GM19239 (cell line): ENCODE data around the gene RUVBL1.

Source experiments
- DNase-seq: peaks from one replicate; pipeline ENCODE4 v3.0.0; 2011; ENCODE audit warnings: low spot score; ENCODE audit not compliant: insufficient read length
- FAIRE-seq: peaks from 2 replicates; lab custom pipeline; 2011; peaks lifted over from hg19 to GRCh38; lab: Jason Lieb, UNC

RUVBL1 gene

GRCh38 chr3:128084675-128085021 lies 39.0 kb downstream of the RUVBL1 start:
- no peak for FAIRE-seq

GRCh38 chr3:128083980-128084674 lies 39.5 kb downstream of the RUVBL1 start:
- FAIRE-seq (no peak), DNase-seq (no peak)

More at GRCh38 chr3:128084675-128085021, 39.0 kb downstream of the RUVBL1 start:
- no peak for DNase-seq

- no peak for FAIRE-seq
These were observed 40.2 kb downstream of the RUVBL1 start for GRCh38 chr3:128083396-128083795.

DNA sequence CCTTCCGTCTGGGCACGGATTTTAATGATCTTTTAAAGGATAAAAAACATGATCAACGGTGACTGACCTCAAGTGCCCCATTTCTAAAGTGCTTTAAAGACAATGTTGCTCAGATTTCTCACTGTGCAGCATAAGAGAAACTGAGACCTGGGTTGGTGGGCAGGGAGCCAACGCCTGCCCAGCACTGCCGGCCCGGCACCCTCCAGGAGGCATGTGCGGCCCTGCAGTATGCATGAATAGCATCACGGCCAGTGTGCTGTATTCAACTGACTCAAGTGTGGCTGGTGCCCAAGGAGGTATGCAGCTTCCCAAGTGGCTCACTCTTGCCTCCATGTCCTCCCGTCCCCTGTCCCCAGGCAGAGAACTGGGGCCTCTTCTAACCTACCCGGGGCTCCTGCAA lies 41.1 kb downstream of the RUVBL1 start:
- FAIRE-seq (no peak), DNase-seq (no peak)

More at GRCh38 chr3:128083396-128083795, 40.2 kb downstream of the RUVBL1 start:
- DNase-seq: no peak

- DNase-seq: no peak
- FAIRE-seq: no peak
These were observed 41.8 kb downstream of the RUVBL1 start for GRCh38 chr3:128081846-128082245.

GRCh38 chr3:128081226-128081625 lies 42.4 kb downstream of the RUVBL1 start:
- FAIRE-seq (no peak), DNase-seq (no peak)

DNA sequence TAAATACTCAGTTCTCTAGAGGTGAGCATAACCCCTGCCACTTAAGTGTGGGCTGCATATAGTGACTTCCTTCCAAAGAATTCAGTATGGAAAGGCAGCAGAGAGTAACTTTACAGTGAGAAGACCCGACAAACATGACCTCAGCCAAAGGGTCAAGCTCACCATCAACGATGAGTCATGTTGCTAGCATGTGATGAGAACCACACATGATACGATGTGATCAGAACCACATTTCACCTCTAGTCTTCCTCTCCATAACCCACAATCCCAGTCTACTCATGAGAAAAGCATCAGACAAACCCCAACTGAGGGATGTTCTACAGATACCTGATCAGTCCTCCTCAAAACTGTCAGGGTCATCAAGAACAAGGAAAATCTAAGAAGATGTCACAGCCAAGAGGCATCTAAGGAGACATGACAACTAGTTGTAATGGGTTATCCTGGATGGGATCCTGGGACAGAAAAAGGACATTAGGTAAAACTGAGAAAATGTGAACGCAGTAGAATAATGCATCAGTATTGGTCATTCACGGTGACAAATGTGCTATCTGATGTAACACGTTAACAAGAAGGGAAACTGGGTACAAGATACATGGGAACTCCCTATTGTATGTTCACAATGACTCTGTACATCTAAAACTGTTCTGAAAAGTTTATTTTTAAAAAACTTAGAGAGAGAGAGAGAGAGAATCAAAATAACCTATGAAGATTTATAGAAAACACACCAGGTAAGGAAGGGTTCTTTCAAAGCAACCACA lies 43.1 kb downstream of the RUVBL1 start:
- no peak for DNase-seq
- no peak for FAIRE-seq

- no peak for FAIRE-seq
These were observed 43.8 kb downstream of the RUVBL1 start for GRCh38 chr3:128079823-128080222.

GRCh38 chr3:128078875-128079274 lies 44.7 kb downstream of the RUVBL1 start:
- DNase-seq: no peak

More at GRCh38 chr3:128079823-128080222, 43.8 kb downstream of the RUVBL1 start:
- DNase-seq: no peak

DNA sequence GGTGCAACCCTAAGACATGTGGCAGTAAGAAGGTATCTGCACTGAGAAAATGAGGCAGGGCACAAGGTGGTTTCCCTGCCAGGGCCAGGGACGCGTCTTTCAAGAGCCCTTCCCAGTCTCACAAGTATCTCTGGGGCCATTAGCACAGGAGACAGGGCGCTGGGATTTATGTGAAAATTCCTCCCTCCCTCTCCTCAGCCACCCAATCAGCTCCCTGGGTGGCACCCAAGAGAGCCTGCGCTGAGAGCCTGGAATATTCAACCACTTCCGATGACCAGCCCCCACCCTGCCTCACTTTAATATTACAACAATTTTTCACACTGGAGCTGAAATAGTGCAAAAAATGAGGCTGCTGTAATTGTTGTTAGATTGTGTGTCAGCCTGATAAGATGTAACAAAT lies 45.3 kb downstream of the RUVBL1 start:
- DNase-seq (no peak), FAIRE-seq (no peak)

More at GRCh38 chr3:128078875-128079274, 44.7 kb downstream of the RUVBL1 start:
- FAIRE-seq: no peak

- FAIRE-seq (no peak), DNase-seq (no peak)
These were observed 45.9 kb downstream of the RUVBL1 start for GRCh38 chr3:128077665-128078064.

GRCh38 chr3:128077202-128077624 lies 46.4 kb downstream of the RUVBL1 start:
- DNase-seq (no peak), FAIRE-seq (no peak)

- FAIRE-seq (no peak), DNase-seq (no peak)
These were observed 47.0 kb downstream of the RUVBL1 start for GRCh38 chr3:128076483-128077201.

- DNase-seq: peak; percentile 87
These were observed 47.8 kb downstream of the RUVBL1 start for GRCh38 chr3:128075522-128076482.

GRCh38 chr3:128074851-128075521 lies 48.6 kb downstream of the RUVBL1 start:
- peak; percentile 78 for FAIRE-seq
- DNase-seq: no peak

More at GRCh38 chr3:128075522-128076482, 47.8 kb downstream of the RUVBL1 start:
- no peak for FAIRE-seq

DNA sequence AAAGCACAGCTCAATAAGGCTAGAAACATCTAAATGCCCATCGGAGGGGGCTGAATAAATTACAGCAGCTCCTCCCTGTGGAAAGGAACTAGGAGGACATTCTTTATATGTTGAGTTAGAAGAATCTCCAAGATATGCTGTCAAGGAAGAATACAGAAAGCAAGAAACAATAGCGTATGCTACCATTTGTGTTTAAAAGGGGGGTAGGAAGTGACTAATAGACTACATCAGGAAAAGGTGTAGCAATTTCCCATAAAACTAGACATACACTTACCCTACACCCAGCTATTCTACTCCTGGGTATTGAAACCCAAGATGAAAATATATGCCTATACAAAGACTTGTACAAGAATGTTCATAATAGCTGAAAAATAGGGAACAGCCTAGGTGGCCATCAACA lies 49.8 kb downstream of the RUVBL1 start:
- DNase-seq (no peak), FAIRE-seq (no peak)

DNA sequence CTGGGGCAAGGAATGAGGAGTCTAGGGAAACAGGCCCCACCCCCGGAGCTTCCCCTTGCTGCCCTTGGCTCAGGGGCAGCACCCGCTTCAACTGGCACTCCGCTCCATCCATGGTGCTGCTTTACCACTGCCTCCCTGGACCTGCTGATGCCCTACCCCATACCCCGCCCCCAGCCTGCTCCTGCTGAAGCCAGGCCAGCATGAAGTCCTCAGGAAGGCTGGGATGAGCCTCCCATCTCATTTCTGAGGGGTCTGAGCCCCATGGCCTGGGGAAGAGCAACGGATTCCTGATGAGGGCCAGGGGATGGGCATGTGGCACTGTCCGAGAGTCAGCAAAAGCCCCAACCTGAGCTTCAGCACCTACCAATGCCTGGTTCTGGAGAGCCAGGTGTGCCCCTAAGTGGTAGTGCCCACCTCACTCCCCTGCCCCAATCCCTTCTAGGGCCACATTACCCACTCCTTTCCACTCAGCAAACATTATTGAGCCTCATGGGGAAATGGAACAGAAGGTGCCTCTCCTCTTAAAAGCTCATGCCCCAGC lies 50.4 kb downstream of the RUVBL1 start:
- no peak for FAIRE-seq
- no peak for DNase-seq

DNA sequence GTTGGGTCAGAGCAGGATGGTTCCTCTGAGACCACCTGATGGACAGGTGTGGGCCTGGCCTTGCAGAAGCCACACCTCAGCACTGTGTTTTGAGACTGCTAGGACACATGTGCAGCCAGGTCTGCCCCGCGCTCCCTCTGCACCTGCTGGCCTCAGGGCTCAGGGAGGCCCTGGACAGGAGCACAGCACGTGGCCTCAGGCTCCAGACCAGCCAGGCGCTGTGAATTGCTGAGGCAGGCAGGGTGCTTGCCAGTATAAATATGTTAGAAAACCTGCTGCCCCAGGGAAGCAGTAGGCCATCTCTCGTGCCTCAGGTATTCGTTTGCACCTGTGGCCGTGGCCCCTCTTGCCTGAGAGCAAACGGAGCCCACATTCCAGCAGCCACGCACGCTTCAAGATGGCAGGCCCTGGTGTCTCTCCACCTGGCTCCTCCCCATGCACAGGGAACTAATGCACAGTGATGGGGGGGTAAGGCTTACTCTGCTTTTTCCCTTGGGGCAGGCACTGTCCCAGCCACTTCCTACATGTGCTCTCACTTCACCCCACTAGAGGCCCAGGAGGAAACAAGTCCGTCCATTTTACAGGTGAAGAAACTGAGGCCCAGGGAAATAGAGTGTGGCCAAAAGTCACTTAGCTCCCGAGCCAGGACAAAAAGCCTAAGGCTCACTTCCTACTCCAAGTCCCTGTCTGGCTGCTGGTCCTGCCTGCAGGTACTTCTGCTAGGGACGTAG lies 51.0 kb downstream of the RUVBL1 start:
- FAIRE-seq: no peak
- no peak for DNase-seq
